PC-3 (cell line): ENCODE results near the gene SKIC2. TPM values are rescaled to one million over a fixed set of nuclear protein-coding genes. Genes with fewer than 3 reads are reported as not detected.

ENCODE experiments used
- ATAC-seq: fragments of 200-7000 bp; cut with Tn5 transposase; 2 replicates; pipeline ENCODE4 v1.9.1; 2020; ENCODE audit warnings: mild to moderate bottlenecking, moderate library complexity
- BruUV-seq: library from RNA; stranded (reverse); fragments of 400-500 nt; replicated peaks from 2 replicates; lab custom pipeline; 2021; lab: Mats Ljungman, UMichigan
- CTCF ChIA-PET: fragments of 300-600 bp; sonication (Branson Sonifier 250); formaldehyde crosslinking; loops from one replicate; lab custom pipeline; 2022; ENCODE audit warnings: antibody characterized with exemption; lab: Charles Lee
- POLR2A ChIA-PET: fragments of 300-600 bp; sonication (Branson Sonifier 250); formaldehyde crosslinking; loops from one replicate; lab custom pipeline; 2022; ENCODE audit warnings: antibody characterized with exemption; ENCODE audit not compliant: unreplicated experiment; lab: Charles Lee
- DNase-seq: peaks from one replicate; pipeline ENCODE4 v3.0.0-alpha.2; 2015
- H2AFZ ChIP-seq: fragments of 300-600 bp; sonication (generic); 2 replicates; pipeline ENCODE4 v1.6.0; 2016; ENCODE audit warnings: antibody characterized with exemption, low read length
- H3F3A ChIP-seq: fragments of 300-600 bp; sonication (generic); one replicate; pipeline ENCODE4 v1.6.0; 2017; ENCODE audit warnings: antibody characterized with exemption, low read length, control low read depth, mild to moderate bottlenecking; ENCODE audit not compliant: unreplicated experiment
- H3K27ac ChIP-seq: fragments of 300-600 bp; sonication (generic); 2 replicates; pipeline ENCODE4 v1.5.1; 2016; ENCODE audit warnings: mild to moderate bottlenecking, low read length
- H3K27me3 ChIP-seq: fragments of 300-600 bp; sonication (generic); 2 replicates; pipeline ENCODE4 v1.6.1; 2016; ENCODE audit warnings: low read length, mixed read lengths
- H3K36me3 ChIP-seq: fragments of 300-600 bp; sonication (generic); 2 replicates; pipeline ENCODE4 v1.6.1; 2016; ENCODE audit warnings: low read depth, mixed run types, low read length, mixed read lengths
- H3K4me1 ChIP-seq: fragments of 300-600 bp; sonication (generic); 2 replicates; pipeline ENCODE4 v1.5.1; 2016; ENCODE audit warnings: low read length; ENCODE audit not compliant: insufficient read depth
- H3K4me2 ChIP-seq: fragments of 300-600 bp; sonication (generic); 2 replicates; pipeline ENCODE4 v1.6.0; 2016; ENCODE audit warnings: low read length
- H3K4me3 ChIP-seq: fragments of 300-600 bp; sonication (generic); 2 replicates; pipeline ENCODE4 v1.5.1; 2016; ENCODE audit warnings: mild to moderate bottlenecking, low read length, mixed read lengths
- H3K79me2 ChIP-seq: fragments of 300-600 bp; sonication (generic); 2 replicates; pipeline ENCODE4 v1.6.1; 2017; ENCODE audit warnings: low read length, mixed read lengths
- H3K9ac ChIP-seq: fragments of 300-600 bp; sonication (generic); 2 replicates; pipeline ENCODE4 v1.6.0; 2016; ENCODE audit warnings: mild to moderate bottlenecking, low read length
- H3K9me2 ChIP-seq: fragments of 300-600 bp; sonication (generic); replicated peaks from 2 replicates; pipeline ENCODE4 v1.6.1; 2016; ENCODE audit warnings: mixed run types, low read length, mixed read lengths
- H3K9me3 ChIP-seq: fragments of 300-600 bp; sonication (generic); 2 replicates; pipeline ENCODE4 v1.6.1; 2016; ENCODE audit warnings: low read length, mixed read lengths
- H4K20me1 ChIP-seq: fragments of 300-600 bp; sonication (generic); 2 replicates; pipeline ENCODE4 v1.6.1; 2016; ENCODE audit warnings: low read length, mixed read lengths
- EZH2 ChIP-seq: fragments of 300-600 bp; sonication (generic); IDR thresholded peaks from one replicate; pipeline ENCODE4 v1.6.1; 2017; ENCODE audit warnings: antibody characterized with exemption, mild to moderate bottlenecking, low read length; ENCODE audit not compliant: unreplicated experiment
- EZH2phosphoT487 ChIP-seq: fragments of 300-600 bp; sonication (generic); IDR thresholded peaks from 2 replicates; pipeline ENCODE4 v1.6.1; 2018; ENCODE audit warnings: mild to moderate bottlenecking, antibody characterized with exemption, low read length, borderline replicate concordance
- intact Hi-C: fragments of 100-400 bp; cut with micrococcal nuclease; formaldehyde crosslinking; loops from 2 replicates; pipeline ENCODE4 v1.9.0; 2023
- total RNA-seq: library from RNA; depleted of rRNA; stranded (reverse); fragments of >200 nt; gene quantifications from 2 replicates; pipeline ENCODE4 v1.2.3, GENCODE V29; 2014
- TF ChIP-seq, protein P1 (sequence below): fragments of 300-600 bp; sonication (generic); conservative IDR thresholded peaks from 2 replicates; pipeline ENCODE4 v1.5.1; 2017; ENCODE audit warnings: antibody characterized with exemption, low read depth, mild to moderate bottlenecking, low read length

SKIC2 gene
- total RNA-seq, 1 experiment from 2014 or later, result 81.9 TPM

DNA sequence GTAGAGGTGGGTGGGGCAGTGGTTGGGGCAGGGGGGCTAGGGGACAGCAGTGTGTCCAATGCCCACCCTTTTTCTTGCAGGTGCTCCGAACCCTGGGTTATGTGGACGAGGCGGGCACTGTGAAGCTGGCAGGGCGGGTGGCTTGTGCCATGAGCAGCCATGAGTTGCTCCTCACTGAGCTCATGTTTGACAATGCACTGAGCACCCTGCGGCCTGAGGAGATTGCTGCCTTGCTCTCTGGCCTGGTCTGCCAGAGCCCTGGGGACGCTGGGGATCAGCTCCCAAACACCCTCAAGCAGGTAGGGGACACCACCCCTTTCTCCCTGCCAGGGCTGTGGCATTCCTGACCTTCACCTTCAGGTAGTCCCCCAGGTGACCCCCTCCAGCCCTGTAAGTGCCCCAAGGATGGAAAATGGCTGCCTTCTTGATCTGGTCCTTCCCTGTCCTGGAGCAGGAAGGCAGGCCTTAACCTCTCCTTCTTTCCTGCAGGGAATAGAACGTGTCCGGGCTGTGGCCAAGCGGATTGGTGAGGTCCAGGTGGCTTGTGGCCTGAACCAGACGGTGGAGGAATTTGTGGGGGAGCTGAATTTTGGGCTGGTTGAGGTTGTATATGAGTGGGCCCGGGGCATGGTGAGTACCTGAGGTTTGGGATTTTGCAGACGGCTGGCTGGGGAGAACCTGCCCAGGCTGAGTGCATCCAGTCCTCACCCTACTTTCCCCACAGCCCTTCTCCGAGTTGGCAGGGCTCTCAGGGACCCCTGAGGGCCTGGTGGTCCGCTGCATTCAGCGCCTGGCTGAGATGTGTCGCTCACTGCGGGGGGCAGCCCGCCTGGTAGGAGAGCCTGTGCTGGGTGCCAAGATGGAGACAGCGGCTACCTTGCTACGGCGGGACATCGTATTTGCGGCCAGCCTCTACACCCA, 10.1 kb downstream of the SKIC2 start:
- no peak for ATAC-seq
- ChIA-PET POLR2A (no interaction called here), CTCF (no interaction called here)
- H3K4me2 ChIP-seq, result no peak overlapping the region
- H3K27ac ChIP-seq, result no peak overlapping the region
- intact Hi-C loops, result no loop called here
- H3K9ac ChIP-seq, result no peak overlapping the region
- no peaks in the 10 kb centered on the region for H3F3A ChIP-seq
- H3K4me3 ChIP-seq, result no peak overlapping the region
- BruUV-seq, result no TSS peak
- no peak for DNase-seq
- no peaks in the 10 kb centered on the region for H4K20me1 ChIP-seq
- peaks cover 23% of the 10 kb centered on the region for H3K4me1 ChIP-seq
- H3K79me2 ChIP-seq, result peaks cover 38% of the 10 kb centered on the region
- H3K36me3 ChIP-seq, result peaks cover 35% of the 10 kb centered on the region
- TF ChIP-seq, protein P1, sequence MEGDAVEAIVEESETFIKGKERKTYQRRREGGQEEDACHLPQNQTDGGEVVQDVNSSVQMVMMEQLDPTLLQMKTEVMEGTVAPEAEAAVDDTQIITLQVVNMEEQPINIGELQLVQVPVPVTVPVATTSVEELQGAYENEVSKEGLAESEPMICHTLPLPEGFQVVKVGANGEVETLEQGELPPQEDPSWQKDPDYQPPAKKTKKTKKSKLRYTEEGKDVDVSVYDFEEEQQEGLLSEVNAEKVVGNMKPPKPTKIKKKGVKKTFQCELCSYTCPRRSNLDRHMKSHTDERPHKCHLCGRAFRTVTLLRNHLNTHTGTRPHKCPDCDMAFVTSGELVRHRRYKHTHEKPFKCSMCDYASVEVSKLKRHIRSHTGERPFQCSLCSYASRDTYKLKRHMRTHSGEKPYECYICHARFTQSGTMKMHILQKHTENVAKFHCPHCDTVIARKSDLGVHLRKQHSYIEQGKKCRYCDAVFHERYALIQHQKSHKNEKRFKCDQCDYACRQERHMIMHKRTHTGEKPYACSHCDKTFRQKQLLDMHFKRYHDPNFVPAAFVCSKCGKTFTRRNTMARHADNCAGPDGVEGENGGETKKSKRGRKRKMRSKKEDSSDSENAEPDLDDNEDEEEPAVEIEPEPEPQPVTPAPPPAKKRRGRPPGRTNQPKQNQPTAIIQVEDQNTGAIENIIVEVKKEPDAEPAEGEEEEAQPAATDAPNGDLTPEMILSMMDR, result no peak
- no peak for TF ChIP-seq EZH2
- TF ChIP-seq EZH2phosphoT487, result no peak
- H3K9me2 ChIP-seq, result no peaks in the 10 kb centered on the region
- no peaks in the 10 kb centered on the region for H3K9me3 ChIP-seq
- no peaks in the 10 kb centered on the region for H3K27me3 ChIP-seq
- no peak overlapping the region for H2AFZ ChIP-seq

DNA sequence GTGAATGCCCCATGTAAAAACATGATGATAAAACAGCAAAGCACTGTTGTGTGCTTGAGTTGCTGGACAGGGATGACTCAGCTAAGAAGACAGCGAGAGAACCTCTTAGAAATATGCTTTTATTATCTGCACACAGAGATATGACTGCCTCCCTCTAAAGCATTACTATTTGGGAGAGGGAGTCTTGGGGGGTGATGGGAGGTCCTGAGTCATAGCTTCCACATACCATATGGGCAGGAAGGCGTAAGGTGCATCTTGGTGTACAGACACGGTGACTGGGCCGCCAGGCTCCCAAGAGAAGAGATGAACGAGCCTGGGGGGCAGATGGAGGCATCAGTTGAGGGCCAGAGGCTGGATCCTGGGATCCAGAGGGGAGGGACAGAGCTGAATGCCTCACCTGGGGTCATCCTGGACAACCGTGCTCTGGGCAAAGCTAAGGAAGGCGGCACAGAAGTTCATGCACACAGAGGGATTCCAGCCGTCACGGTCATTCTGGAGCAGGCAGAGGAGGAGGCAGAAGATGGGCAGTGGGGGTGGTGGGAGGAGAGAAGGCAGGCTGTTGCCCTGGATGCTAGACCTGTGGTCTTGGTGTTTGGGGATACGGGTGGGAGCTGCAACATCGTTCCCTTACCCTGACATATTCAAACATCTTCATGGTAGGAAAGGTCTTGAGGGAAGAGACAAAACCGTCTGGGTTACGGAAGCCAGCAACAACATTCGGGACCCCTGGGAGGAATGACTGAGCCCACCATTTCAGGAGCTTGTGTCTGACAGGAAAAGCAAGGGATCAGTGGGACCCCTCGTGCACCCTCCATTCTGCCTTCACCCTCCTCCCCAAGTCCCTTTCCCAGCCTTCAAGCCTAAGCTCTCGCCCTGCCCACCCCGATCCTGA, 11.0 kb downstream of the SKIC2 start:
- H3K36me3 ChIP-seq, result peaks cover 29% of the 10 kb centered on the region
- no peak for ATAC-seq

More for the DNA sequence above, 11.0 kb downstream of the SKIC2 start:
- Histone ChIP-seq H3K4me2 (peak overlapping the region; percentile 94), H3K79me2 (peaks cover 44% of the 10 kb centered on the region), H3F3A (no peaks in the 10 kb centered on the region), H2AFZ (no peak overlapping the region), H3K4me1 (peaks cover 23% of the 10 kb centered on the region), H3K9me2 (no peaks in the 10 kb centered on the region), H3K4me3 (peak overlapping the region; percentile 89), H3K9me3 (no peaks in the 10 kb centered on the region), H4K20me1 (no peaks in the 10 kb centered on the region), H3K27me3 (no peaks in the 10 kb centered on the region), H3K27ac (no peak overlapping the region), H3K9ac (peak overlapping the region; percentile 90; the same call in 1 of the 2 replicates)
- no TSS peak for BruUV-seq
- TF ChIP-seq EZH2 (no peak), EZH2phosphoT487 (no peak)
- TF ChIP-seq, protein P1, result no peak
- CTCF ChIA-PET, result interaction anchor here (0.7 kb wide), 1 partner anchor 18 kb away, joined by 3 read pairs; no protein-coding TSS in a partner anchor
- no peak for DNase-seq
- intact Hi-C loops, result loop anchor here (10.0 kb wide), 1 partner anchor 115 kb away; no protein-coding TSS in a partner anchor
- POLR2A ChIA-PET, result interaction anchor here (0.6 kb wide), 1 partner anchor 1438 kb away, joined by 3 read pairs; no protein-coding TSS in a partner anchor
